NCI-H2107 treated with DMSO at 0.1 percent for 48 hours (cell line): Measurements from ENCODE around the gene LTB4R2.

ENCODE experiments used
- DNase-seq: peaks from one replicate; lab custom pipeline; 2025; ENCODE audit not compliant: unreplicated experiment; lab: John Stamatoyannopoulos, UW

Gene LTB4R2

DNA sequence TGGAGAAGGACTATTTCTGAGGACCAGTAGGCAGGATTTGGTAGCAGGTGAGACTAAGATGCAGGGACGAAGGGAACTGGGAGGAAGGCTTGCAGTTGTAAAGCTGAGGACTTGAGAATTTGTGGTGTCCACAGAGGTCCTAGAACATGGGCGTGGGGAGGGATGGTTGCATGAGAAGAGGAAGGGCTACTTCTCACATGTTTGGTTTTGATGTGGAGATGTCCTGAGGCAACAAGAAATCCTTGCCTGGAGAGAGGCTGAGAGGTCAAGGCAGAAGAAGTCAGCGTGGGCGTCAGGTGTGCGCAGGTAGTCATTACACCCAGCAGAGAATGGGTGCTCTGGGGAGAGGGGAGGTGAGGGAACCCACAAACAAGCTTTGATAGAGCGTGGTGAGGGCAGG lies 32.9 kb upstream of the LTB4R2 start:
- DNase-seq = no peak

DNA sequence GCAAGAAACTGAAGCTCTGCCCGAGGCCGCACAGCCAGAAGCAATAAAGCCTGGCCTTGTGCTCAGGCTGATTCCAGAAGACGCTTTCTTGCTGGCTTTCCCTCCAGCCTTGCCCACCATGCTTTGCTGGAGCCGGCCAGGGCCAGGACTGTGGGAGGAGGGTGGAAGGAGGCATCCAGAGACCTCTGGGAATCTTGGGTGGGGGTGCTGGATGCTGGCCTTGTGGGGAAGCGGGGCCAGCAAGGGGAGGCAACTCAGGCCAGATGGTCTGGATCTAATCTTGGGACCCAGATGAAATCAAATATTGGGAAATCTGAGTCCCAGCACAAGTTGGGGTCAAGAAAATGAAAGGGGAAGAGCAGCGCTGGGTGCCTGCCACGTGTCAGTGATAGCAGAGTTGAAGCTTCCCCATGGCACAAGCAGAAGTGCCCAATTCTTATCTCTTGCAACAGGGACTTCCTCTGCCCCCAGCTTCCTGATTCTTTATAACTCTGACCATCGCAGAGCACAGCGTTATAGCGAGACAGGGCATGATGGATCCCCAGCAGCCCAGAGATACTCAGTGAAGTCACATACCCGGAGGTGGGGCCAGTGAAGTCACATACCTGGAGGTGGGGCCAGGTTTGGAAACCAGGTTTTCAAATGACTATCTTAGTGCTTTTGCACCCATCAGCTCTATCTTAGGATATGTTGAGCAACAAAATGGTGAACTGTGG lies 32.2 kb upstream of the LTB4R2 start:
- DNase-seq = no peak

GRCh38 chr14:24278424-24278823 lies 31.5 kb upstream of the LTB4R2 start:
- no peak for DNase-seq

- no peak for DNase-seq
Observed at GRCh38 chr14:24279301-24280186, 30.4 kb upstream of the LTB4R2 start.

- no peak for DNase-seq
Observed at GRCh38 chr14:24280797-24281460, 29.0 kb upstream of the LTB4R2 start.

DNA sequence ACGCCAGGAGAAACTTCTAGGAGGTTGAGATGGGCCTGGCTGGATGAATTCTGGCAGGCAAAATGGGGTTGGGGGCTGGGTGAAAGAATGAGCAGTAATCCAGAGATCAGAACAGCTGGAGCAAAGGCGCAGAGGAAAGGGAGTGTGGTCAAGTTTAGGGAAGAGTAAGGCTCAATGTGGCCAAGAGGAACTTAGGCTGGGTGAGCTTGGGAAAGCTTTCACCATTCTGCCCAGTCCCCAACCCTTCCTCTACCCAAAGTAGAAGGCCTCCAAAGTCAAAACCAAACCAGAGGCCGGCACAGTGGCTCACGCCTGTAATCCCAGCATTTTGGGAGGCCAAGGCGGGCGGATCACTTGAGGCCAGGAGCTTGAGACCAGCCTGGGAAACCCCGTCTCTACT lies 28.3 kb upstream of the LTB4R2 start:
- DNase-seq = no peak

GRCh38 chr14:24282736-24283135 lies 27.2 kb upstream of the LTB4R2 start:
- DNase-seq = no peak

DNA sequence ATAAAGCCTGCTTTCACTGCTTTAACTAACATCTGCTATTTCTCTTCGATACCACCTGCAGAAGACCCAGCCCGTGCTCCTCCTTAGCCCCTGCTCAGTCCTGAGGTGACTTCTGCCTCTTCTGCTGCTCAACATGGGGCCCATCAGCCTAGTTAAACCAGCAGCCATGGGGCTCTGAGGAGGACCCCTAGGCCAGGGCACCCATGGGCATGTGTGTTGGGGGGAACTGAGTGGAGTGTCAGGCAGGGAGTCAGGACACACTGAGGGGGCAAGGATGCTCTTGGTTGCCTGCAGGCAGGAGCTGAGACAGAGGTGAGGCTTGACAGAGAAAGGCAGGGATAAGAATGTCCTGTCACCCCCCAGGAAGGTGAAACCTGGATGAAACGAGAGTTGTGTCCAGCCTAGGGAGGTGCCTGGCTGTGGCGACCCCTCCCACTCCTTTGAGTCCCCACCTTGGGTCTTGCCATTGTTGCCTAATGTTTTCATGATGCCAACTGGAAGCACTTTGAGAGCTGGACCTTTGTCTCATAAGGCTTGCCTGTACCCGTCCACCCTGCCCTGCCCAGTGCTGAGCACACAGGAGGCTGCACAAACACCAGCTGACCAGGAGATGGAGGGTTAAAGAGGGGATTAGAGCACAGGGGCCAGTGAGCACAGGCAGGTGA lies 26.0 kb upstream of the LTB4R2 start:
- no peak for DNase-seq

DNA sequence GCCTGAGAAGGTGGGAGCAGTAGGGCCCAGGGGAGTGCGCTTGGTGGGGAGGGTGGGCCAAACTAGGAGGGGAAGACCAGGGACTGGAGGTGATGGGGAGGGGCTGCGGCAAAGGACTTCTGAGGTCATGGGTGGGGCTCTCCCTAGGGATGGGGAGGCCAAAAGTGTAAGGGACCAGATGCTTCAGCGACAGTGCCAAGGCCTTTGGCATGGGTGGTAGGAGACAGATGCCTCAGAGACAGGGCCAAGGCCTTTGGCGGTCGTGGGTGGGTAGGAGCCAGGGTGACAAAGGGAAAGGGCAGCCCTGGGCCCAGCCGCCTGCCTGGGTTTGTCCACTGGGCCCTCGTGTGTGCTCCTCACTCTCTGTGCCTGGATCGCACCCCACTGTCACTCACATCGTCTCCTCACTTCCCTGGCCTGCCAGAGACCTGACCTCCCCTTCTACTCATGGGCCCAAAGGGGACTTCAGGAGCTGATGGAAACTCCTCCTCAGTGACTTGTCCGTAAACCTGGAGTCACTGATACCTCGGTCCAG lies 25.4 kb upstream of the LTB4R2 start:
- no peak for DNase-seq

GRCh38 chr14:24285351-24285750 lies 24.6 kb upstream of the LTB4R2 start:
- no peak for DNase-seq

- no peak for DNase-seq
Observed at GRCh38 chr14:24286996-24287395, 22.9 kb upstream of the LTB4R2 start.

GRCh38 chr14:24289649-24290280 lies 20.2 kb upstream of the LTB4R2 start:
- no peak for DNase-seq

DNA sequence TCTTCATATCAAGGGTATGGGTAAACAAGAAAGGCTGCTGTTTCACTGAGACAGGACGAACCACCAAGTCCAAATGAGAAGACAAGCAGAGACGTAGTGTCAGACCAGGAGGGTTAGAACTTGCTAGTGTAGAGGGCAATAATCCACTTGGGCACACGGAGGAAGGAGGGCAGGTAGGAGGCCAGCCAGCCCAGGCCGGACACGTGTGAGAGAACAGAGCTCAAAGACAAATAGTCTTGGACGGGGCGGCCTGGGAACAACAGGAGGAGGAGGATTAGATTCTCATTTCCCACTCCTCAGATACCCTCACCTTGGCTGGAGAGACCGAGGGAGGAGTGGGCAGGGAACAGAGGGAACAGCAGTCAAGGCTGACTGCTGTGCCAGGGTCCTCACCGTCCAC lies 19.2 kb upstream of the LTB4R2 start:
- no peak for DNase-seq

DNA sequence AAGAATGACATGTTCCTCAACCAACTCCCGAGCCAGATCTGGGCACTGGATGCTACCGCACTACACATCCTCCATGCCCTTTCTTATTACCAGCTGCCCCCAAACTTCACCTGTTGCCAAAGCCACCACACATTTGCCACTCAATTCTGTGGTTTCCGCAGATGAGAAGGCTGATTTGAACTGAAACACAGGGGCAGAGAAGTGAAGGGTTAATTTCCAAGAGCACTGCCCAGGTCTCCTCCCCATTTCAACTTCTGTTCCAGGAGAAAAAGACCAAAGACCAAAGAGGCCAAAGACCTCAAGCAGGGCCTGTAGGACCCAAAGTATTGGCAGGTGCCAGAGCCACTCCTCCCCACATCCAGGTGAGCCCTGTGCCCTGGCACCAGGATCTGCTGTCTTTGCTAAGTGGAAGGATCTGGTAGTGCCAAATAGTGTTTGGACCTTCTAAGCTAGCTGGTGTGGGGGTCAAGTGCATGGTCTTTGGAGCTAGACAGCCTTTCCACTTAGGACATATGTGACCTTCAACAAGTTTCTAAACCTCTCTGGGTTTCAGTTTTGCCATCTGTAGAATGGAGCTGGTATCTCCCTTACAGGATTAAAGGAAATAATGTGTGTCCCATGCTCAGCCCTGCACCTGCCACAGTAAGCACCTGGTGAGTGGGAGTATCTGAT lies 18.4 kb upstream of the LTB4R2 start:
- DNase-seq = no peak

GRCh38 chr14:24292118-24292807 lies 17.7 kb upstream of the LTB4R2 start:
- no peak for DNase-seq

DNA sequence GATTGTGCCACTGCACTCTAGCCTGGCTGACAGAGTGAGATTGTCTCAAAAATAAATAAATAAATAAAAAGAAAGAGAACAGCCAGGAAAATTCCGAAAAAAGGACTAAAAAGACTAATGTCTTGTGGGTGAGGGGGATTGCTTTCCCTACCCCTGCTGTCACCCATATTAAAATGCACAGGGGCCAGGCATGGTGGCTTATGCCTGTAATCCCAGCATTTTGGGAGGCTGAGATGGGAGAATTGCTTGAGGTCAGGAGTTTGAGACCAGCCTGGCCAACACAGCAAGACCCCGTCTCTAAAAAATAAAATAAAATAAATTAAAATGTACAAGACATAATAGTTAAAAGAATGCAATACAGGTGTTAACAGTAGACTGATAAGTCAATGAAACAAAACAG lies 16.4 kb upstream of the LTB4R2 start:
- DNase-seq = no peak

- DNase-seq = peak; percentile 61
Observed at GRCh38 chr14:24296341-24297157, 13.4 kb upstream of the LTB4R2 start.

GRCh38 chr14:24297190-24297964 lies 12.6 kb upstream of the LTB4R2 start:
- DNase-seq = peak; percentile 56
